GM03348 (cell line): ENCODE results near the gene CARMIL1.

ENCODE experiments used
- DNase-seq: peaks from one replicate; pipeline ENCODE4 v3.0.0; 2012; ENCODE audit warnings: low spot score

Gene CARMIL1

DNA sequence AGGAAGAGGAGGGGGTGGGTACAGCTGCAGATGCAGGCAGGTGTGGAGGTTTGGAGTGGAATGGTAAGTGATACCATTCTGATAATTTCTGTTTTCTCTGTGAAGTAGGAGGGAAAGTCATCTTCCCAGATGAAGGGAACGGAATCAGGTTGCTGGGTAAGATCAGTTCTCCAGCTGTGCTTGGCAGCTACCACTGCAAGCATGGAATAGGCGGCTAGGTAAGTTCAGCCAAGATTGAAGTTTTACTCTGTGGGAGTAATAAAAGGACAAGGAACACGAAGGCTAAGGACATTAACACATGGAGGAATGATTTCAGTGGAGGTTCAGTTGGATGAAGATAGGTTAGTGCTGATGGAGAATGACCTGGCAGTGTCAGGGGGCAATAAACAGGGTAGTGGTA is 128.3 kb downstream of the CARMIL1 start:
- DNase-seq = no peak

DNA sequence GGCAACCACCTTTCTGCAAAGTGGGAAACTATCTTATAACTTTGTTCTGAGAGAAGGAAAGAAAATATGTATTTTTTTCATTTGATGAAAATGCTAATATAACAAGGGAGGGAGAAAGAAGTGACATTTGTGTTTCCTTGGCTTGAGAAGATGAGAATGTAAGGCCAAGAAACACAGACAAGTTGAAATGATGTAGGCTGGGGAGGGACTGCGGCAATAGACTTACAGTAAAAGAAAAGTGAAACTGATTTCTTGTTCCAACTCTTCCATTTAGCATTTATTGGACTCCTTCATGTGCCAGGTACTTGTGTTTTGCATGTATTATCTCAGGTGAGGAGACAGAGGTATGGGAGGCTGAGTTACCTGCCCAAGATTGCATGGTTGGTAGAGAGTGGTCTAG is 130.9 kb downstream of the CARMIL1 start:
- no peak for DNase-seq

DNA sequence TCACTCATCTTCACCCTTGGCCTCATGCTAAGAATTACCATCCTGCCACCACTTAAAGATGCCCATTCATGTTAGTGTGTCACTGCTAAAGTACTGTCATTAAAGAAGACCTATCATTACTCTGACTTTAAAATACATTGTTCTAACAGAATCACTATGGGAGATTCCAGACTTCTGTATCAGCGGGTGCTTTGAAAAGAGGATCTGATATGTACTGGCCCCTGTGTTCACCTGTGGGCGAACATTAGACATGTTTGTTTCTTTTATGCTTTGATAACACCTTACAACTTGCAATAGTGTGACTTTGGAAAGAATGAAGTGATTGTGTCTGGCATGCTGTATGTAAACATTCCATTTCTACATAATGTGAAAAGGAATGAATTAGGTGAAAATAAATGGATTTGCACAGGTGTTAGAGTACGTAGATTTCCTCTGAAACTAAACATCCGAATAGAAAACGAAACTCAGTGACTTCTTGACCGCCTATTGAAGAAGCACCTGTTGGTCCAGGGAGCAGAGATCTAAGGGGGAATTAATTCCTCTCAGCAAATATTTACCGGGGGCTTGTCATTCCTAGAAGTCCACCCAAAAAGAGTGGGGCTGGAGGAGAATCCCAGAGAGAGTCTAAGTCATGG is 132.3 kb downstream of the CARMIL1 start:
- DNase-seq = no peak

- DNase-seq = peak; percentile 68
Observed at GRCh38 chr6:25413207-25413905, 134.2 kb downstream of the CARMIL1 start.

DNA sequence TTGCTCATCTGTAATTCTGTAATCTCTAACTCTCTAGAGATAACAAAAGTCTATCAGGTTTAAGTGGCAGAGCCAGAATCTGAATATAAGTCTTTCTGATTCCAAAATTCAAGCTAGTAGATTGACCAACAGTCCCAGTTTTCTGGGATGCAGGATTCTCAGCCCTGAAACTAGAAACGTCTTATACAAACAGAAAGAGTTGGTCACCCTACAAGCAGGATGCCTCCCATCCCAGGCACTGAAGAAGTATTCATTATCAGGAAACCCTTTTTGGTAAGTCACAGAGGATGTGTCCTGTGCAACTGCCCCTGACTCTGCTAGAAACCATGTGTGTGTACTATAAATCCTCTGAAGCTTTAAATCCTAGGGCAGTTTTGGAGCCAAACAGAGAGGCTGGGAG is 135.0 kb downstream of the CARMIL1 start:
- no peak for DNase-seq

- no peak for DNase-seq
Observed at GRCh38 chr6:25414755-25415154, 135.6 kb downstream of the CARMIL1 start.

GRCh38 chr6:25415274-25415673 is 136.1 kb downstream of the CARMIL1 start:
- DNase-seq = no peak

DNA sequence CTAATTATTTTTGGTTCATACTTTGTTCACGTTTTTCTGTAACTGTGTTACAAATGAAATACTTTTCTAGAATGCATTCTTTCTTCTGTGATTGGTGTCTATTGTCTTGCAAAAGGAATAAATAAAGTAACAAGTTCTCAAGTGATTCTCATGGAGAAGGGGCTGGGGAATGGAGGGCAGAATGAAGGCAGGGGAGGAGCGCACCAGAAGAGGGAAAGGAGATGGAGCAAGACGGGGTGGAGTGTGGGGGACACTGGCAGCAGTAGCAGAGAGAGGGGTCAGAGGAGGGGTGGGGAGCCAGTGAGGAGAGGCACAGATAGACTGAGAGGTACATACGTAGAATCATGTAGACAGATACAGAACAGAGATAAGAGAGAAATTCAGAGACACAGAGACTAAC is 136.5 kb downstream of the CARMIL1 start:
- no peak for DNase-seq

- no peak for DNase-seq
Observed at GRCh38 chr6:25417046-25417605, 138.0 kb downstream of the CARMIL1 start.

DNA sequence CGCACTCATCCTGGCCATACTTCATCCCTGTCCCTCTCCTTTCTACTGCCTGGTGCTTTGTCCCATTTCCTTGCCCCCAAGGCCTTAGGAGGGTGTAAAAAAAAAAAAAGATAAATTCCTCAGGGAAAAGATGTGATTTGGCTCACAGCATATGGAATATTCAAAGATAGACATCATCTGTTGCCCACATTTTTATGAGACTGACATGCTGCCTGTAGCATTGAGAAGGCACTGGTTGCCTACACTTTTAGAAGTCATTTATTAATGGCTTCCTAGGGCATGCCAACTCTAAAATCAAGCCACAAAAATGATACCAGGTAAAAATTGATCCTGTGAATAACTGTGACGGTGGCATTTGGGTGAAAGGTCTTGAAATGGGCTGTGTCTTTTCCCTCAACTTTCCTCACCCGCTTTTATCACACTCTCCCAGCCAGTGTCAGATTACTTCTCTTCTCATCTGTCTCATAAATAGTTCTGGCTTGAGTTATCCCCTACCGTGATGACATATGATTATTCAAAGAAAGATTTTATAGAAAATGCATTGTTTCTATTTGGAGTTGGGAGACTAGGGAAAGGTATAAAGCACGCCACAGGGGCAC is 139.4 kb downstream of the CARMIL1 start:
- no peak for DNase-seq

DNA sequence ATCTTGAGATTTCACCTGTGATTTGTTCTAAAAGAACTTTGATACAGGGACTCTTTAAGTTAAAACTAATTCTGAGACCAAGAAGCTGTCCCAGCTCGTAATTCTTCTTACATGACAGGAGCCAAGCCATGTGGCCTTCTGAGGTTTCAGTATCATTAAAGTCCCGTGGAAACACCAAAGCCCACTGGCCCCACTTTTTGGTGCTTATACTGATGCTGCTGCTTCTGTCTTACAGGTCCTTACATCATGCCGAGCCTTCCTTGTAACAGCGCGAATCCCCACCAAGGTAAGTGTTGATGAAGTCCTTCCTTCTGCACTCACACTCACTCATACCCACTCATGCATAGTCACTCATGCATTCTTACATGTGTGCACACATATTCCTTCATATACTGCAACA is 140.7 kb downstream of the CARMIL1 start:
- no peak for DNase-seq

GRCh38 chr6:25423358-25423757 is 144.2 kb downstream of the CARMIL1 start:
- no peak for DNase-seq

GRCh38 chr6:25424303-25424702 is 145.1 kb downstream of the CARMIL1 start:
- DNase-seq = no peak

DNA sequence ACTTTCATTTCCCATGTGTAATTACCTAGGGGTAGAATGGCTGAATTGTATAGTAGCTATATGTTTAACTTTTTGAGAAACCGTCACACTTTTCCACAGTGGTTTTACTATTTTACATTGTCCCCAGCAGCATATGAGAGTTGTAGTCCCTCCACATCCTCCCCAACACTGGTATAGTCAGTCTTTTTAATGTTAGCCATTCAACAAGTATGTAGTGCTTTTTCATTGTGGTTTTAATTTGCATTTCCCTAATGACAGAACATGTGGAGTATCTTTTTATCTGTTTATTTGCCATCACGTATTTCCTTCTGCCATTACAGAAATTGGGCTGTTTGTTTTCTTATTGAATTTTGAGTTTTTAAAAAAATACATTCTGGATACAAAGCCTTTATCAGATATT is 148.4 kb downstream of the CARMIL1 start:
- DNase-seq = no peak

- DNase-seq = no peak
Observed at GRCh38 chr6:25428758-25429317, 149.7 kb downstream of the CARMIL1 start.

- no peak for DNase-seq
Observed at GRCh38 chr6:25431306-25431974, 152.3 kb downstream of the CARMIL1 start.

- DNase-seq = no peak
Observed at GRCh38 chr6:25431975-25432307, 152.8 kb downstream of the CARMIL1 start.

- no peak for DNase-seq
Observed at GRCh38 chr6:25434921-25435320, 155.7 kb downstream of the CARMIL1 start.

- DNase-seq = no peak
Observed at GRCh38 chr6:25435416-25435985, 156.3 kb downstream of the CARMIL1 start.

DNA sequence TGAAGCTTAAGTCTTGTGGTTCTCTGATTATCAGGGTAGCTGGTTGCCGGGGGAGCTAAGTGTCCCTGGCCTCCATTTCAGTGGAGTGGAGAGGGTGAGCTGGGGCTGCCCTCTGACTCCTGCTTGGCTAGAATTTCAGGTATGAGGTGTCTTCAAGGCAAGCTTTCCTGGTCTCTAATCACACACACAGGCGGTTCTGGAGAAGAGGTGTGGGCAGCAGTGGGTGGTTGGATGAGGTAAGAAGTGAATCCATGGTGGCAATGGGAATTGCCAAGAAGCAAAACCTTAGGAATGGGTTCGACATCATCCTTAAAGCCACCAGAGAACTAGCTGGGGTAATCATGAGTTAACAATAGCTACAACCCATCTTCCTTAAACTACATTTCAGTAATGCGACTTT is 157.6 kb downstream of the CARMIL1 start:
- DNase-seq = no peak

GRCh38 chr6:25439368-25439767 is 160.2 kb downstream of the CARMIL1 start:
- DNase-seq = no peak

- no peak for DNase-seq
Observed at GRCh38 chr6:25441663-25442270, 162.6 kb downstream of the CARMIL1 start.
